ENCODE measurements around the gene IRF5.

GRCh38 chr7:128892521-128893250, 45.0 kb upstream of the IRF5 start:
- TF ChIP-seq CTCF (IDR thresholded peaks at IDR 0.05) = no peak
- TF ChIP-seq POLR2A (IDR thresholded peaks at IDR 0.05) = no peak
